AG09309 (cell line): ENCODE data around the gene ARMC2.

Source experiments
- DNase-seq: peaks from one replicate; pipeline ENCODE4 v3.0.0-alpha.2; 2010; ENCODE audit warnings: low read depth
- H3K4me3 ChIP-seq: 2 replicates; pipeline ENCODE4 v1.5.1; 2011; ENCODE audit warnings: mild to moderate bottlenecking, low read depth, low read length, moderate library complexity; ENCODE audit not compliant: control insufficient read depth
- TF ChIP-seq, protein P1 (sequence below): IDR thresholded peaks from 2 replicates; pipeline ENCODE4 v1.5.1; 2011; ENCODE audit warnings: mild to moderate bottlenecking, low read depth, low read length, inconsistent platforms; ENCODE audit not compliant: insufficient read depth, control insufficient read depth; ENCODE audit errors: missing control alignments

Gene ARMC2

GRCh38 chr6:108948181-108948661, 100.0 kb downstream of the ARMC2 start:
- TF ChIP-seq, protein P1, sequence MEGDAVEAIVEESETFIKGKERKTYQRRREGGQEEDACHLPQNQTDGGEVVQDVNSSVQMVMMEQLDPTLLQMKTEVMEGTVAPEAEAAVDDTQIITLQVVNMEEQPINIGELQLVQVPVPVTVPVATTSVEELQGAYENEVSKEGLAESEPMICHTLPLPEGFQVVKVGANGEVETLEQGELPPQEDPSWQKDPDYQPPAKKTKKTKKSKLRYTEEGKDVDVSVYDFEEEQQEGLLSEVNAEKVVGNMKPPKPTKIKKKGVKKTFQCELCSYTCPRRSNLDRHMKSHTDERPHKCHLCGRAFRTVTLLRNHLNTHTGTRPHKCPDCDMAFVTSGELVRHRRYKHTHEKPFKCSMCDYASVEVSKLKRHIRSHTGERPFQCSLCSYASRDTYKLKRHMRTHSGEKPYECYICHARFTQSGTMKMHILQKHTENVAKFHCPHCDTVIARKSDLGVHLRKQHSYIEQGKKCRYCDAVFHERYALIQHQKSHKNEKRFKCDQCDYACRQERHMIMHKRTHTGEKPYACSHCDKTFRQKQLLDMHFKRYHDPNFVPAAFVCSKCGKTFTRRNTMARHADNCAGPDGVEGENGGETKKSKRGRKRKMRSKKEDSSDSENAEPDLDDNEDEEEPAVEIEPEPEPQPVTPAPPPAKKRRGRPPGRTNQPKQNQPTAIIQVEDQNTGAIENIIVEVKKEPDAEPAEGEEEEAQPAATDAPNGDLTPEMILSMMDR: no peak
- no peak for DNase-seq
- H3K4me3 ChIP-seq: no peak overlapping the region

- DNase-seq: no peak
- H3K4me3 ChIP-seq: no peak overlapping the region
- TF ChIP-seq, protein P1: no peak
Observed at GRCh38 chr6:108951351-108951953, 103.2 kb downstream of the ARMC2 start.

GRCh38 chr6:108952776-108953486, 104.7 kb downstream of the ARMC2 start:
- H3K4me3 ChIP-seq: no peak overlapping the region
- TF ChIP-seq, protein P1: no peak
- no peak for DNase-seq

GRCh38 chr6:108953681-108954080, 105.5 kb downstream of the ARMC2 start:
- no peak for DNase-seq
- H3K4me3 ChIP-seq: no peak overlapping the region
- TF ChIP-seq, protein P1: no peak

- no peak for DNase-seq
- TF ChIP-seq, protein P1: no peak
- H3K4me3 ChIP-seq: no peak overlapping the region
Observed at GRCh38 chr6:108955329-108955949, 107.2 kb downstream of the ARMC2 start.

DNA sequence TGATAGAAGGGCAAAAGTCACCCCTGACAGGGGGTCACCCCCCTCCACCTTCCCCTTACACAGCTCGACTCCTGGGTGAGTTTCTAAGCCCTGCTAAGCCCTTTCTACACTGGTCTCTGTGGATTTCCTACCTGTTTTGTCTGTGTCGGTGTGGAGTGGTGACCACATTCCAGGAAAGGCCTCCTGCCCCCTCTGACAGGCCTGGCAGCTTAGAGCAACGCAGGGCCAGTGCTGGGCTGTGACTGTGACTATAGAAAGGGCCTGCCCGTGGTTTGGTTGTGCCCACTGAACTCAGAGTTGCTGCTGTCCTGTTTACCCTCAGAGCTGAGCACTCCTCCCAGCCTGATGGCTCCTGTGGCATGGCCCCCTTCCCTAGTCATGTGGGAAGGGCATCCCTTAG, 109.0 kb downstream of the ARMC2 start:
- no peak overlapping the region for H3K4me3 ChIP-seq
- no peak for DNase-seq
- TF ChIP-seq, protein P1: no peak
